ENCODE data around the gene MEGF9.

DNA sequence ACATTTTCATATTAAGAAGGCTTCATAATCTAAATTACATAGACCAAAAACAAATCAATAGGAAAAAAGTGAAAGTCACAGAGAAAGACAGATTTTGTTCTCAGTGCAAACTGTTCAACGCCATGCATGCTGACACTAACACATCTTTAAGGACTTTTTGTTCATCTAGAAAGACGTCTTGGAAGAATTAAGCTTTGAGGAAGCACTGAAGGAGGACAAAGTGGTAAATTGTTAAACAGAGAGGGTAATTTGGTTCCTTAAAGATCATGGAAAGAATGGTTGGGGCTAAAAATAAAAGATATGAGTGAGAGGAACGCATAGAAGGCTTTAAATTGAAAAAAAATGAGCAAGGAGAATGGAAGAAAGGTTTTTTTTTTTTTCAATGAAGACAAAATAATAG, 9.1 kb downstream of the MEGF9 start:
- TF ChIP-seq, protein P1, sequence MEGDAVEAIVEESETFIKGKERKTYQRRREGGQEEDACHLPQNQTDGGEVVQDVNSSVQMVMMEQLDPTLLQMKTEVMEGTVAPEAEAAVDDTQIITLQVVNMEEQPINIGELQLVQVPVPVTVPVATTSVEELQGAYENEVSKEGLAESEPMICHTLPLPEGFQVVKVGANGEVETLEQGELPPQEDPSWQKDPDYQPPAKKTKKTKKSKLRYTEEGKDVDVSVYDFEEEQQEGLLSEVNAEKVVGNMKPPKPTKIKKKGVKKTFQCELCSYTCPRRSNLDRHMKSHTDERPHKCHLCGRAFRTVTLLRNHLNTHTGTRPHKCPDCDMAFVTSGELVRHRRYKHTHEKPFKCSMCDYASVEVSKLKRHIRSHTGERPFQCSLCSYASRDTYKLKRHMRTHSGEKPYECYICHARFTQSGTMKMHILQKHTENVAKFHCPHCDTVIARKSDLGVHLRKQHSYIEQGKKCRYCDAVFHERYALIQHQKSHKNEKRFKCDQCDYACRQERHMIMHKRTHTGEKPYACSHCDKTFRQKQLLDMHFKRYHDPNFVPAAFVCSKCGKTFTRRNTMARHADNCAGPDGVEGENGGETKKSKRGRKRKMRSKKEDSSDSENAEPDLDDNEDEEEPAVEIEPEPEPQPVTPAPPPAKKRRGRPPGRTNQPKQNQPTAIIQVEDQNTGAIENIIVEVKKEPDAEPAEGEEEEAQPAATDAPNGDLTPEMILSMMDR (IDR thresholded peaks at IDR 0.05), result no peak
- TF ChIP-seq POLR2A (IDR thresholded peaks at IDR 0.05), result no peak

All from tibial nerve (tissue), 3 donors.